Calu3 (cell line): Measurements from ENCODE around the gene NCAN. TPM values are rescaled to one million over a fixed set of nuclear protein-coding genes. Genes with fewer than 3 reads are reported as not detected.

Source experiments
- BruUV-seq: library from RNA; stranded (reverse); fragments of 400-500 nt; replicated peaks from 2 replicates; lab custom pipeline; 2021; lab: Mats Ljungman, UMichigan
- CTCF ChIA-PET: fragments of 300-600 bp; sonication (Branson Sonifier 250); formaldehyde crosslinking; loops from one replicate; lab custom pipeline; 2022; ENCODE audit warnings: antibody characterized with exemption; lab: Charles Lee
- DNase-seq: peaks from one replicate; pipeline ENCODE4 v3.0.0; 2022
- H3K27ac Mint-ChIP-seq: one replicate; pipeline ENCODE4 v1.8.0; 2022; ENCODE audit warnings: mixed read lengths; ENCODE audit not compliant: unreplicated experiment
- H3K27me3 Mint-ChIP-seq: one replicate; pipeline ENCODE4 v1.8.0; 2022; ENCODE audit warnings: mixed read lengths; ENCODE audit not compliant: unreplicated experiment
- H3K36me3 Mint-ChIP-seq: one replicate; pipeline ENCODE4 v1.8.0; 2022; ENCODE audit warnings: mild to moderate bottlenecking, moderate library complexity, mixed read lengths; ENCODE audit not compliant: insufficient read depth, unreplicated experiment
- H3K4me1 Mint-ChIP-seq: one replicate; pipeline ENCODE4 v1.8.0; 2022; ENCODE audit warnings: mild to moderate bottlenecking, low read depth, mixed read lengths; ENCODE audit not compliant: unreplicated experiment
- H3K4me3 Mint-ChIP-seq: one replicate; pipeline ENCODE4 v1.8.0; 2022; ENCODE audit warnings: mild to moderate bottlenecking, low read depth, moderate library complexity, mixed read lengths; ENCODE audit not compliant: unreplicated experiment
- H3K9me3 Mint-ChIP-seq: one replicate; pipeline ENCODE4 v1.8.0; 2022; ENCODE audit warnings: low read depth, mixed read lengths; ENCODE audit not compliant: unreplicated experiment
- intact Hi-C: fragments of 100-400 bp; cut with micrococcal nuclease; formaldehyde crosslinking; loops from one replicate; pipeline ENCODE4 v1.10.0; 2022; ENCODE audit not compliant: unreplicated experiment
- total RNA-seq: library from RNA; stranded (reverse); gene quantifications from 2 replicates; pipeline ENCODE4 v1.2.3, GENCODE V29; 2022
- TF ChIP-seq, protein P1 (sequence below): fragments of 200-600 bp; IDR thresholded peaks from one replicate; pipeline ENCODE4 v1.8.0; 2022; ENCODE audit warnings: antibody characterized with exemption; ENCODE audit not compliant: unreplicated experiment

The NCAN gene
- total RNA-seq, 1 experiment from 2014 or later = not detected

DNA sequence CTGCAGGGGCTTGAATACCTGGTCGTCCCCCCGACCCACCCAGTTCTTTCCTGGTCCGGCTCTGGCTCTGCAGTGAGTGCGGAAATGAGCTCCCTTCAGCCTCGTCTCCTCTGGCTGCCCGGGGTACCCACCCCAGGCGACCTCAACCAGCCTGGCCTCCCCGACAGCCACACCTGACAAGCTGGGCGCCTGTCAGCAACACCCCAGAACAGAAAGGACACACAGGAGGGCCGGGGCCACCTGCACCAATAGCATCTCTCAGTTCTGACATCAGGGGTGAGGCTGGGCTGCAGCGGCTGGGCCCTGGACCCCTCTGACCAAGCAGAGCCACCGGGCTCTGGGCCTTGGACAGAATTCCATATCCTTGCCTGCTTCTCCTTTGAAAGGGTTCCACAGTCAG is 88.9 kb downstream of the NCAN start:
- no peaks in the 10 kb centered on the region for H3K27me3 Mint-ChIP-seq
- H3K4me3 Mint-ChIP-seq = no peak overlapping the region
- TF ChIP-seq, protein P1, sequence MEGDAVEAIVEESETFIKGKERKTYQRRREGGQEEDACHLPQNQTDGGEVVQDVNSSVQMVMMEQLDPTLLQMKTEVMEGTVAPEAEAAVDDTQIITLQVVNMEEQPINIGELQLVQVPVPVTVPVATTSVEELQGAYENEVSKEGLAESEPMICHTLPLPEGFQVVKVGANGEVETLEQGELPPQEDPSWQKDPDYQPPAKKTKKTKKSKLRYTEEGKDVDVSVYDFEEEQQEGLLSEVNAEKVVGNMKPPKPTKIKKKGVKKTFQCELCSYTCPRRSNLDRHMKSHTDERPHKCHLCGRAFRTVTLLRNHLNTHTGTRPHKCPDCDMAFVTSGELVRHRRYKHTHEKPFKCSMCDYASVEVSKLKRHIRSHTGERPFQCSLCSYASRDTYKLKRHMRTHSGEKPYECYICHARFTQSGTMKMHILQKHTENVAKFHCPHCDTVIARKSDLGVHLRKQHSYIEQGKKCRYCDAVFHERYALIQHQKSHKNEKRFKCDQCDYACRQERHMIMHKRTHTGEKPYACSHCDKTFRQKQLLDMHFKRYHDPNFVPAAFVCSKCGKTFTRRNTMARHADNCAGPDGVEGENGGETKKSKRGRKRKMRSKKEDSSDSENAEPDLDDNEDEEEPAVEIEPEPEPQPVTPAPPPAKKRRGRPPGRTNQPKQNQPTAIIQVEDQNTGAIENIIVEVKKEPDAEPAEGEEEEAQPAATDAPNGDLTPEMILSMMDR = no peak
- intact Hi-C loops = no loop called here
- no peaks in the 10 kb centered on the region for H3K4me1 Mint-ChIP-seq
- H3K36me3 Mint-ChIP-seq = peaks cover 20% of the 10 kb centered on the region
- H3K27ac Mint-ChIP-seq = no peak overlapping the region
- no peak for DNase-seq
- CTCF ChIA-PET = no interaction called here
- BruUV-seq = no TSS peak
- H3K9me3 Mint-ChIP-seq = no peaks in the 10 kb centered on the region

Other genes with a start within 250 kb of the NCAN start
- 67.1 and 77.2 TPM in 2 replicates for gene SUGP2, start 178.4 kb upstream of the NCAN start, total RNA-seq
- 24.0 and 24.6 TPM in 2 replicates for gene ARMC6, start 178.4 kb upstream of the NCAN start, total RNA-seq
- gene SLC25A42, start 148.0 kb upstream of the NCAN start, total RNA-seq = 5.7 and 7.1 TPM in 2 replicates
- 24.0 and 28.9 TPM in 2 replicates for gene TMEM161A, start 73.5 kb upstream of the NCAN start, total RNA-seq
- gene MEF2B, start 41.7 kb upstream of the NCAN start, total RNA-seq = 1.7 and 2.3 TPM in 2 replicates
- 24.0 and 26.3 TPM in 2 replicates for gene BORCS8, start 19.8 kb upstream of the NCAN start, total RNA-seq
- 63.2 and 66.5 TPM in 2 replicates for gene RFXANK, start 19.7 kb upstream of the NCAN start, total RNA-seq
- 20.6 and 23.2 TPM in 2 replicates for gene NR2C2AP, start 8.5 kb upstream of the NCAN start, total RNA-seq
- gene TM6SF2, start 61.3 kb downstream of the NCAN start, total RNA-seq = not detected in 2 replicates
- gene SUGP1, start 108.6 kb downstream of the NCAN start, total RNA-seq = 38.9 and 41.3 TPM in 2 replicates
- 39.5 and 41.3 TPM in 2 replicates for gene MAU2, start 108.9 kb downstream of the NCAN start, total RNA-seq
- 79.8 and 83.7 TPM in 2 replicates for gene GATAD2A, start 193.7 kb downstream of the NCAN start, total RNA-seq